GM21447 (cell line): ENCODE data around the gene UBTD1.

Experiments
- ATAC-seq: cut with Tn5 transposase; IDR thresholded peaks from one replicate; pipeline ENCODE4 v1.9.1; 2021; ENCODE audit not compliant: unreplicated experiment

UBTD1 gene

DNA sequence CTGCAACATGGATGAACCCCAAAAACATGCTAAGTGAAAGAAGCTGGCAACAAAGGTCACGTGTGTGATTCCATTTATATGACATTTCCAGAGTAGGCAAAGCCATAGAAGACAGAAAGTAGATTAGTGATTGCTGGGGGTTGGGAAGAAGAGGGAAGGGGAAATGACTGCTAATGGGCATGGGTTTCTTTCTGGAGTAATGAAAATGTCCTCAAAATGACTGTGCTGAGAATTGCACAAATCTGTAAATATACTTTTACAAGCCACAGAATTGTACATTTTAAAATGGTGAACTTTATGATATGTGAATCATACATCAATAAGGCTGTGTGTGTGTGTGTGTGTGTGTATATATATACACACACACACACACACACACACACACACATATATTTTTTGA is 16.3 kb upstream of the UBTD1 start:
- ATAC-seq, result no peak

DNA sequence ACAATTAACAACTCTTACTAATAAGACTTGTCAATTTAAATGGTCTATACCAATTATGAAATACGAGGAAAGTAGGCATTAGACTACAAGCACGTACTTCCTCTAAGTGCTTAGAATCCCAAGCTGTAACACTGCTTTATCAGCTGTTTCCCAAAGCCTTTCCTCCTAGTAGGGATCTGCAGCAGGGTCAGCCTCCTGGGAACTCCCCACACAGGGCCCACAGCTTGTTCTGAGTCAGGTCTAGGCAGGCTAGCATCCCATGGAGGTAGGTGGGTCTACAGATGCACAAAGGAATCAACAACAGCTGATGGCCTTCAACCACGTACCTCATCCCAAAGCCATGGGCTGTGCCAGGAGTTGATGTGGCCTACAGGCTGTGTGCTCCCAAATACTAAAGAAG is 15.2 kb upstream of the UBTD1 start:
- no peak for ATAC-seq

DNA sequence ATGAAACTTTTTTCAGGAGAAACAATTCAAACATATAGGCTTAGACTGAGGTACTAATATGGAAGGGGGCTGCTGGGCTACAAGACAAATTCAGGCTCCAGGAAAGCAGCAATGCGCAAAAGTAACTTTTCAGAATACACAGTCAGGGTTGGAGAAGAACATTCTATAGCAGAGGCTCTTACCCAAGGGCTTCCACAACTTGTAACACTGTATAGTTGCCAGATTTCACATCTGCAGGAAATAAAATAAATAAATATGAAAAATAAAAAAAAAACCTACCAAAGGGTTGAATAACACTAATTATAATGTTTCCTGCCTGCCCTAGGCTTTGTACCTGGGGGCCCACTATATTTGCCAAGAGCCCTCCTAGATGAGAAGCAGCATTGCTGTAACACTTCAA is 14.8 kb upstream of the UBTD1 start:
- no peak for ATAC-seq

DNA sequence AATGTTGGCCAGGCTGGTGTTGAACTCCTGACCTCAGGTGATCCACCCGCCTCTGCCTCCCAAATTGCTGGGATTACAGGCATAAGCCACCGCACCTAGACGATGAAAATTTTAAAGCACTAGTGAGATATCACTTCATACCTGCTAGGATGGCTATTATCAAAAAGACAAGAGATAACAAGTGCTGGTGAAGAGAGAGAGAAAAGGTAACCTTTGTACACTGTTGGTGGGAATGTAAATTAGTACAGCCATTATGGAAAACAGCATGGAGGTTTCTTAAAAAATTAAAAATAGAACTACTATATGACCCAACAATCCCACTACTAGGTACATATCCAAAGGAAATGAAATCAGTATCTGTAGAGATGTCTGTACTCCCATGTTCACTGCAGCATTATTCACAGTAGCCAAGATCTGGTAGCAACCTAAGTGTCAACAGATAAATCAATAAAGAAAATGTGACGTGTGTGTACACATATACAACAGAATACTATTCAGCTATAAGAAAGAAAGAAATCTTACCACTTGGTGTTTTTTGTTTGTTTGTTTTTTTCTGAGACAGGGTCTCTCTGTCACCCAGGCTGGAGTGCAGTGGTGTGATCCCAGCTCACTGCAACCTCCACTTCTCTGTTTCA is 13.0 kb upstream of the UBTD1 start:
- no peak for ATAC-seq

DNA sequence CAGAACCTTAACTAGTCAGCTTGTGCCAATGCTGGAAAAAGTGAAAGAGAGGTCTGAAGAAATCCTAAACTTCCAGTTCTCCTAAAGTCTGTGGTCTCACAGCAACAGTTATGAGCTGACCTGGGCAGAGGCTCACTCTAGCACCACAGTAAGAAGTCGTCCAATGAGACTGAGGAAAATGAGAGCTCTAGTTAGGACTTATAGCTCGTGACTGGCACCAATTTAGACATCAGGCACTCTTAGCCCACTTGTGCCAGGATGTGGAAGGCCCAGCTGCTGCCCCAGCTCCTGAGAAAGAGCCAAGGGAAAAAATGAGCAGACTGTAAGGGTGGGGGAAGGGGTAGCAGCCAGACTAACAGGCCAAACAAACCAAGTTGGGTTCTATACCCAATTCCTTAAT is 8.1 kb upstream of the UBTD1 start:
- no peak for ATAC-seq

DNA sequence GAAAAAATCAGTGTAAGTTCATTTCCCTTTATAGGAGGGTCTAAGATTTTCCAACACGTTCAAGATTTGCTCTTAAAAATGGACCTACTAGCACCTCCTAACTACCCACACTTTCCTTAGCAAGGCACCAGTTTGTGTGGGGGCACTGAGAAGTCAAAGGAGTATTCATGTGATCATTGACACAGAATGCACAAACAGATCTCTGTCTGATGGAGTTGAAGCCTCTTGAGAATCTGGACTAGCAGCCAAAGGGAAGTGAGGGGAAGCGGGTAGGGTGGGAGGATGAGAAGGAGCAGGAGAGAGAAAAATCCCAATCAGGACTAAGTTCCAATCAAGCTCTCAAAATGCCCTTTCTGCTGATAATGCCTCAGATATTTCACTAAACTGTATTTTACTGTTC is 4.6 kb upstream of the UBTD1 start:
- ATAC-seq, result no peak

DNA sequence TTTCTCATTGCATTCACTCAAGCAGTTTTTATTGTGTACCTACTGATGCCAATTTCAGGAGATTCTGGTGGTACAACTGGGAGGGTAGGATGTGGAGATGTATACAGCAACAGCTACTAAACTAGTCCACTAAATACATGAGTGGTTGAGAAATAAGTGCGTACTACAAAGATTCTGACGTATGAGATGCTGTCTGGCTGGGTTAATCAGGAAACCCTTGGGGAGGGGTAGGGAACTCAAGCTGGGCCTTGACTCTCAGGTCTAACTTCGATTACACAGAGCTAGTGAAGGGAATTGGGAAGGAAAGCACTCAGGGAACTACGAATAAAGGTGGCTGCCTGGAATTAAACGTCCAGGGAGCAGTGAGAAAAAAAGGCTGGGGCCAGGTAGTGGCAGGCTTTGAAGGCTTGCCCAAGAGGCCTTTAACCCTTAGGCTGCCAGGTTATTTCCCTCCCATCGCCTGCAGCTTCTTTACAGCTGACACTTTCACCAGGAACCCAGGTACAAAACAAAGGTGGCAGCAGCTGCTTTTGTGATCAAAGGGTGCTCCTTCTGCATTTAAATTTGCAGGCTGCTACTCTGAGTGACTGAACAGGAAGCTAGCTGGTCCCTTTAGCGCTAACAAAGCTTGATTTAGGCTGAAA is 3.7 kb upstream of the UBTD1 start:
- ATAC-seq, result no peak

DNA sequence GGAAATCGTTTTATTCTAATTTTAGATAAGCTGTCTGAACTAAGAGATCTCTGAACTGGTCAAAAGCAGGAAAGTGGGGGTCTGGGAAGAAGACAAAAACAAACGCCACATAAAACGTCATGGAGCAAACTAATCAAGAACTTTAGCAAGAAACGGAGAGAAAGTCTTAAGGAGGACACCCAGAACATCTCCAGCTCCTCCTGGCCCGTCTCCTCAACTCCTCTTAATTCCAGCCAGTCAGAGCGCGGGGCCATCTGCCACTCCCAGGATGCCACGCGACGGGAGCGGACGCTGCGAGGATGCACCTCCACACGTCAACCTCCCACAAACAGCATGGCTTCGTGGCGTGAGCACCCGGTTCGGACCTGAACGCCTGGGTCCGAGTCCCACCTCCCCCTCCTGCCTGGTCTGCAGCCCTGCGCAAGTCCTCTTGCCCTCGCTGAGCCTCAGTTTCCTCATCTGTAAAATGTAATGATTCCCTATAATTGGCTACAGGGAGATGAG is 1.1 kb upstream of the UBTD1 start:
- ATAC-seq, result peak; percentile 39

DNA sequence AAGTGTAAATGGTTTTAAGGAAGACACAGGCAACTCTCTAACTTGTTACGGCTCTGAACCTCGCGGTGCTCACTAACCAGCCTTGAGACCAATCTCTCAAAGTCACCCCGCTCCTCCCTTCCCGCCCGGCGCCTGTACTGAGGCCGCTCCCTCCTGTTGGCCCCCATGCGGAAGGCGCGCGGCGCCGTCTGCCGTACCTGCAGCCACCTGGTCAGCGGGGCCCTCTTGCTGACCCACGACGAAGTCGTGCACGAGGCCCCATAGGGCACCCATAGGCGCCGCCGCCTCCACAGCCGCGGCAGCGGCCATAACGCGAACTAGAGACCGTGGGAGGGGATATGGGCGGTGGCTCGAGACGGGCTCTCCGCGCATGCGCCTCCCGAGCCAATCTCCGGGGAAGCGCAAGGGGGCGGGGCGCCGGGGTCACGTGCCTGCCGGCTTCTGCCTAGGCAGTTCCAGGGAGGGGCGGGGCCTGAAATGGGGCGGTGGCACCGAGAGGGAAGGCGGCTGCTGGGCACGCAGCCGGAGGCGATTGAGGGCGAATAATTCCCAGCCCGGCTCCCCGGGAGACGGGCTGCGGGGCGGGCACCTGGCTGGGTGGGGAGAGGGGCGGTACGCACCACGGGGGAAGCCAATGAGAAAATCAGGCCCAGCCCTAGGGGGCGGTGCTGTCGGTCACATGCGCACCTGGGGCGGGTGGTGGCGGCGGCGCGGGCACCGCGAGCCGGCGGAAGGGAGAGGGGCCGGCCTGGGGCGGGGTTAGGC is 466 bp upstream of the UBTD1 start, which contains the start of gene MMS19:
Gene MMS19, minus strand, starts transcription at position 347 of the 765 bp plus-strand sequence. Its CDS starts 38 bp downstream, at position 309.
- ATAC-seq, result peak; percentile 89

DNA sequence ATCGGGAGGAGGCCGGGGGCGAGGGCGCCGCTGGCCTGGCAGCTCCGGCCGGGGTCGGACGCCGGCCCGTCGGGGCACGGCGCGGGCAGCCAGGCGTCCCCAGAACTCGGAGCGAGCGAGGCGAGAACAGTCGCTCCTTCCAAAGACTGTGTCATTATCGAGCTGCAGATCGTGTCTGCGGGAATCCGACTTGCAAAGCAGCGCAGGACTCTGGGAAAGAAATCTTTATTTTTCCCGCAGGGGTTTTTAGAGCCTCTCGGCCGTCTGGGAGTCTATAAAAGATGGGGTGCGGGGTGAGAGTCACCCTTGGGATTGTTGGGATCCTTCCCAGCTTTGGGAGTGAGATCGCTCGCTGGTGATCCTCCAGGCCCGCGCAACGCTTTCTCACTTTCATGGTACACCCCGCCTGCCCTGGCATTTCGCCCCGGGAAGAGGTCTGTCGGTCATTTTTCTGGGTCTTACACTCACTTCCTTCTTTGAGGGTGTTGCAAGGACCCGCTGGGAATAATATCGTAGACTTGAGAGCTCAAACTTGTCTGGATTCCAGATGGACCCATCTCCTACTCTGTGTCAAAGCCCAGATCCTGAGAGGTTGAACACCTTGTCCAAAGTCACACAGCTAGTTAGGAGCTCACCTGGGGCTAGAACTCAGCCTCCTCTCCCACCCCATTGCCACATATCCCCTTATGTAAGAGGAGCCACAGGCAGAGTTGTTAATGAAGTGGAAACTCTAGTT is 1.0 kb downstream of the UBTD1 start:
- ATAC-seq, result no peak

DNA sequence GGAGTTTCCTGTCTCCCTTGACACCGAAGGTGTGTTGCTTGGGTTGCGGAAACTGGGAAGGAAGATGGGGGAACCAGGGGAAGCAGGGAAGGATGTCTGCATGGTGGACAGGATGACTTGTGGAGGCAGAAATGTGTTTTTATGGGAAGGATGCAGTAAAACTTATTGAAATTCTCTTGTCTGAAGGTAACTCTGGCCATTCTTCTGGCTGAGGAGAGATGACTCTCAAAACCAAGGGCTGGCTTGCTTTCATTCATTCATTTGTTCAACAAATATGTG is 1.5 kb downstream of the UBTD1 start:
- ATAC-seq, result no peak

DNA sequence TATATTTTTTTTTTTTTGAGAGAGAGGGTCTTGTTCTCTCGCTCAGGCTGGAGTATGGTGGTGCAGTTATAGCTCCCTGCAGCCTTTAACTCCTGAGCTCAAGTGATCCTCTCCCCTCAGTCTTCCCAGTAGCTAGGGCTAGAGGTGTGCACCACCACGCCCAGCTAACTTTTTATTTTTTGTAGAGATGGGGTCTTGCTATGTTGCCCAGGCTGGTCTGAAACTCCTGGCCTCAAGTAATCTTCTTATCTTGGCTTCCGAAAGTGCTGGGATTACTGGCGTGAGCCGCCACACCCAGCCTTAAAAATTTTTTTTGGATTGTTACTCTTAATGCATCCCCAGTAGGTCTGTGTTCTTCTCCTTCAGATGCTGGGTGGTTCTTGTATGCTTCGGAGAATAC is 4.2 kb downstream of the UBTD1 start:
- ATAC-seq, result no peak

DNA sequence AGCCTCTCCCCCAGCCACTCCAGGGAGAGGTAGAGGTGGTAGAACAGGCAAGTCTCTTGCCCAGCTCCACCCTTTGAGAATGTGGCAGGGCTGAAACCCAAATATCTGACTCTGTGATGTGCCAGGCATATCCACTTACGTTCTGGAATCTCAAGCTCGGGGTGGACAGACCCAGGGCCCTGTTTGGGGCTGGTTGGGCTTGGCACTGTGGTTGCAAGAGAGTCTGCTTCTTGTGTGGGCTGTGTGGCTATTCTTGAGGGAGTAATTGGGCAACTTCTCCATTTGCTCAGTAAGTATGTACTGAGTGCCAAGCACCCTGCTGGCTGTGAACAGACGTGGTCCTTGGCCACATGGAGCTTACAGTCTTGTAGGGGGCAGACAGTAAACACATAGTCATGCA is 4.7 kb downstream of the UBTD1 start:
- ATAC-seq, result no peak

DNA sequence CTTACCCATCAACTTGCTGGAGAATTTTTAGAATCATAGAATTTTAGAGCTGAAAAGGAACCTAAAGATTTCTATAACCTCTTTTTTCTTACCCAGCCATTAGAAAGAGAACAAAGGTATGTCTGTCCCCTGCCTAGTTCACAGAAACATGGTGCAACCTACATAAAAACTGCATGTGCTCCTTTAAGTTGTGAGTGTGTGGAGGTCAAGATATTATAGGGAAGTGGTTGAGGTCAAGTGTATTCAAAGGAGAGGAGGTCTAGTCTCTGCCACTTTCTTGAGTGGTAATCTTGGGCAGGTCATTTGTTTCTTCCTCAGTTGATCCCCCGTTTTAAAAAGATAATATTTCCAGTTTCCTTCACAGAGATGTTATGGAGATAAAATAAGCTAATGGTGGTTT is 6.4 kb downstream of the UBTD1 start:
- ATAC-seq, result no peak

DNA sequence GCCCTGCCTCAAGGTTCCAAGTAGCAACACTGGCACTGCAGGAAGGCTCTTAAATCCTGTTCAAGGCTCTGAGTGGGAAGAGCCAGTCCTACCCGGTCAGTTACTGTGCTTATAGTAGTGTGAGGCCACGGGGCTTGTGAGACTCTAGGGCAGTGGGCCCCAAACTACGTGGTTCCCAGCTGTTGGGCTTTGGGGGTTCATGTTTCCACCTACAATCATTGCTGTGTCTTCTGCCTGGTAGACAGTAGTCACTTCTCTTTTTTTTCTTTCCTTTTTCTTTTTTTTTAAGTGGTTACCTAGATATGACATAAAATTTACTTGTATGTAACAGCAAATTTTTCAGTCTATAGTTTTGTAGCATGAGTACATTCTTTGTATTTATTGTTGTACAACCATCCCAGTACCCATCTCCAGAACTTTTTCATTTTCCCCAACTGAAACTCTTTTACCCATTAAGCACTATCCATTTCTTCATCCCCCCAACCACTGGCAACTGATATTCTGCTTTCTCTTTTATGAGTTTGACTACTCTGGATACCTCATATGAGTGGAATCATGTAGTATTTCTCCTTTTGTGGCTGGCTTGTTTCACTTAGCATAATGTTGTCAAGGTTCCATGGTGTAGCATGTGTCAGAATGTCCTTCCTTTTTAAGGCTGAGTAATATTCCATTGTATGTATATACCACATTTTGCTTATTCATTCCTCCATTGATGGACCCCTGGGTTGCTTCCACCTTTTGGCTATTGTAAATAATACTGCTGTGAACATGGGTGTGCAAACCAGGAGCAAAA is 7.7 kb downstream of the UBTD1 start:
- ATAC-seq, result no peak

DNA sequence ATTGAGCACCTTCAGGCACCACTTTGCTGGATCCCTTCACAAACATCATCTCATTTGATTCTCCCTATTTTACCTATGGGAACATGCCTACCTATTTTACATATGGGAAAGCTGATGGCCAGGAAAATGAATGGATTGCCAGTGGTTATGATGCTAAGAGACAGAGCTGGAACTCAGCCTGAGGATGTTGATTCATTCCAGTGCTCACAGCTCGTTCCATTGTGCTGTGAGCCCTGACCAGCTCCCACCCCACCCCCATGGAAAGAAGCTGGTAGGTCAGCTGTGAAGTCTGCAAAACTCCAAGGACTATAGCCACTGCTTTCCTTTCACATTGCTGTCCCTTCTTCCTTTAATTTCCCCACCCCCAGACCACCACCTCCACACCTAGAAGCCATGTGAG is 9.6 kb downstream of the UBTD1 start:
- ATAC-seq, result no peak

DNA sequence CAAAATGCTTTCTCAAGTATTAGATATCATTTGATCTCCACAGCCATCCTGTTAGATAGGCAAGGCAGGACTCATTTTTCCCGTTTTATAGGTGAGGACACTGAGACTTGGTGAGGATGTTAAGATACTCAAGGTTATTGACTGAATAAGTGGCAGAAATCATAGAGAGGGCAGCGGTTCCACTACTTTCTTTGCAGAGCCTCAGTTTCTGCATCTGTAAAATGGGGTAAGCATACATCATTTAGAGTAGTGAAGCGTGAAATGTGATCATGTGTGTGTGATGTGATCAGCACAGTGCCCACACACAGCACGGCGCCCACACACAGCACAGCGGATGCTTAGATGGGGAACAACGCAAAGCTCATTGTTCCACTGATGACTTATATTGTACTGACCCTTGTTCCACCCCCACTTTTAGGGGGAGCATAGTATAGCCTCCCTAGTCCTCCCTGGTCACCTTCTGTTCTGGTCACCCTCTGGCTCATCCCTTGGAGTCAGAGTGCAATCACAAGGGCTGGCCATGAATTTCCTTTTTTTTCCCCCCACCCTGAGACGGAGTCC is 10.5 kb downstream of the UBTD1 start:
- ATAC-seq, result no peak

DNA sequence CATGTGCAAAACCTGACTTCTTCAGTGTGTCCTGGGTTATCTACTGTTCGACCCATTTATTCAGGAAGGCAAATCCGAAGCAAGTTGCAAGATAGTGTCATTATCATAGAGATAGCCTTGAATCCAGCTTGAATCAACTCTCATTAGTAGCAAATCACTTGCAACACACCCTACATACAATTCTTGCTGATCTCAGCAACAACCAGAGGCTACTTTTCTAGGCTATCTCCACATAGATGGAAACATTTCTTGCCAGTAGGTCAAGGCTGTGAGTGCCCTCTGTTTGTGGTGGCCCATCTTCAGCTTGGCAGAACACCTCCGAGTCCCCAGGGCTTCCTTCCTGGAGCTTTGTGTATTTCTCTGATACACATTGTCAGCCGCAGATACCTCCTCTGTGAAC is 12.0 kb downstream of the UBTD1 start:
- no peak for ATAC-seq

DNA sequence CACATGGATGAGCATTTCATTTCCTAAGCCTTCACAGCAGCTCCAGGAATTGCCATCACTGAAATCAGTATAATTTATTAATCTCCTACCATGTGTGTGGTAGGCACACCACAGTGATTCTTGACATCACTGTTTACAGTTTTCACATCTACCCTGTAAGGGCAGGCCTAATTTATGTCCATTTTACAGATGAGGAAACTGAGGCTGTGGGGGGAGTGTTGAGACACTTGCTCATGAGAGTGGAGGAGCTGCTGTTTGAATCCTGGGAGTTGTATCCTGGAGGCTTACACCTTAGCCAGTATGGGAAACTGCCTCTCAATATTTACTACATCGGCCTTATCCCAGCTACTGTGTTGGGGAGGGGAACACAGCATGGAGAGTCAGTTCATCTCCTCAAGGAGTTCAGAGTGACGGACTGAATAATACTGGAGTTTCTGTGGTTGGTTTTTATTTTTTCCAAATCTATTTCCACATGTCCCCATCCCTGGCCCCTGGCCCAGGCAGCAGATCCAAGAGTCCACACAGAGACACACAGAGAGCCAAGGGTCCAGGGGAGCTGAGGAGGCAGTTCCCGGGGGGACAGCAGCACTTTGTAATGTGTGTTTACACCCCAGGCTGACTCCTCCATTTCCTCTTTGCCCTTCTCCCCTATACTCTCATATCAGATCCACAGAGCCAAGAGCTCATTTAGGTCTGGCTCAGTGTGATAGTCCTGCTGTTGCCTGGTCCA is 13.2 kb downstream of the UBTD1 start:
- ATAC-seq, result no peak

DNA sequence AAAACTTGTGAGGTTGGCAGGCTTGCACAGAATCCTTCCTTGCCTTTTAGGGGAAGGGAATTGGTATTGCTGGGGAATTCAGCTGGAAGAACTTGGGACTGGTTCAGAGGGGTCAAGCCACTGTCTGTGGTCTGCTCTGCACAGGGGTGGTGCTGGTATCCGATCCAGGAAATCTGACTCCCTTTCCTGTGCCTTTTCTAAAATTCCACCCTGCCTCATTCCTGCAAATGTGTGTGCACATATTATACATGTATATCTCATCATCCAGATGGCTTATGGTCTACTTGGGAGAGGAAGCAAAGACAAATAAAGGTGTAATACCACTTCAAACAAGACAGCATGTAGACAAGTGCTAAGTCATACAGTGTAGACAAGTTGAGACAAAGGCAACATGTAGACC is 14.3 kb downstream of the UBTD1 start:
- ATAC-seq, result no peak
